Suppressor macrophage treated with lipopolysaccharide for 4 hours (primary cell): ENCODE results near the gene NEGR1.

Source experiments
- DNase-seq: peaks from one replicate; pipeline ENCODE4 v3.0.0-alpha.2; 2020

NEGR1 gene

DNA sequence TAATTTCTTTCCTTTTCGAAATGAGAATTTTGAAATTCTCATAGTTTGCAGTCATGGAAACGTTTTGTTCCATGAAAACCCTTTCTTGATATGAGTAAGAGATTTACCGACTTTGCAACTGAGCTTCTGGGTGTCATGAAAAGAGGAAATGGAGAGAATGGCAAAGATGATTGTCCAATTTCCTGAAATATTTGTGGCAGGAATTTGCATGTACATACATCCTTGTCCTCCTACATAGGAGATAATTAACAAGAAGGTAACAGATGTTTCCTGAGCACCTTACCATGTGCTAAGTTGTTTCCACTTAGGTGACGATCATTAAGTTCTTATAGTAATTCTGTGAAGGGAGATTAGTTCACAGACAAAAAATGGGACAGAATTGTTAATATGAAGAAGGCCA, 170.7 kb downstream of the NEGR1 start:
- peak; percentile 40 for DNase-seq

- peak; percentile 1 for DNase-seq
These were observed 172.4 kb downstream of the NEGR1 start for GRCh38 chr1:72109916-72110315.

GRCh38 chr1:72105201-72105600, 177.1 kb downstream of the NEGR1 start:
- no peak for DNase-seq

DNA sequence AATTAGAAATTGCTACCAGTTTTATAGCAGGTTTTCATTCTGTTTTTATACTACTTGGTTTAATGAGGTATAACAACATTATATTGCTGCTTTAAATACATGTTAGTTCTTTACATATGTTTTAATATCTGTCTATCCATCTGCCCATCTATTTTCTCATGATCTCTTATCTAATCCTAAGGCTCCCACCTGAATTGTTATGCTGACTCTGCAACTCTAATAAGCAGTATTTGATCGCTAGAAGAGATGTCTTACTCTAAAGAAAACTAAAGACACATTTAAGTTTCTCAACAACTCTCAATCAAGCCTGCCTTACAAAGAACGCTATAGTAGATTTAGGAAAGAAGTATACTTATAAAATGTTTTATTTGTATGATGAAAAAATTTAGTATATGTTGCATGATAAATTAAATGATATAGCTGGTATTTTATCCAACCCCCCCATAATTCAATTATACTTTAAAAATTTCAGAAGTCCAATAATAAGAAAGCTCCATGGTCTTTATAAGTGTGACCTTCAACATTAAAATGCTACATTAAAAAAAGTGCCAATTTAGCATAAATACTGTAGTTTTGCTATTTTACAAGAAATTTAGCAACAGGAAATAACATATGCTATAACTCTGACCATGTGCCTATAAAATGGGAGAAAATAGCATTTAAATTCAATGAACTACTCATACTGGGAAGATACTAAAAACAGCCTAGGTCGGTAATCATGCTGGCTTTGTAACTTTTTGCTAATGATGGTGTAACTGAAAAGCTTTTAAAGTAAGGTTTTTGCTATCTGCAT, 180.3 kb downstream of the NEGR1 start:
- DNase-seq, result no peak

- peak; percentile 32 for DNase-seq
These were observed 181.6 kb downstream of the NEGR1 start for GRCh38 chr1:72100771-72101170.

DNA sequence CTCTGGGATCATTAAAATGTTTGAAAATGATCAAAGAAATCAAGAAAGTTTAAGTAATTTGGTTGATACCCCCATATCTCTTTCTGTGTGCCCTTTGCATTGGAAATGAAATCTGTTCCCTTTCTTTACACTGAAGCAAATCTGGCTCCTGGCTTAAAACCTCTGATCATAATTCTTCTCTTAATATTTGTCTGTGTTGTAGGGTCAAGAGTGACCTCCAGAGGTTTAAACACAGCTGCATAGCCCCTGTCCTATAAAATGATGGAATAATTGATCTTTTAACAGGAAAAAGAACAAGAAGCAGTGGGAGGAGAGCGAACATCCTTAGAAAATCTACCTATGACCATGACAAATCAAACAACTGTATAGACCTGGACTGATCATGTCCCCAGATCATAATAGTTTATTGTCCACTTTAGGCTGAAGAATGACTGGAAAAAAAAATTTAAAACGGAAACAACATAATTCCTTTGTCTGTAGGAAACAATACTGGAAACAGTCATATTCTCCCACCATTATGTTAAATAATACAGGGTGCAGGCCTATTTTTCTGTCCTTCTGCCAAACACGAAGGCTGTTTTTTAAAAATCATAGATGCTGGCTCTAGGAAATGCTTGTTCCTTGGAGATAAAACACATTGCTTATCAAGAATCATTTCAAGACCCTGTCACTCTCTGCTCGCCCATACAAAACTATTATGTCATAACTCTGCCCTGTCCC, 184.3 kb downstream of the NEGR1 start:
- DNase-seq, result no peak

DNA sequence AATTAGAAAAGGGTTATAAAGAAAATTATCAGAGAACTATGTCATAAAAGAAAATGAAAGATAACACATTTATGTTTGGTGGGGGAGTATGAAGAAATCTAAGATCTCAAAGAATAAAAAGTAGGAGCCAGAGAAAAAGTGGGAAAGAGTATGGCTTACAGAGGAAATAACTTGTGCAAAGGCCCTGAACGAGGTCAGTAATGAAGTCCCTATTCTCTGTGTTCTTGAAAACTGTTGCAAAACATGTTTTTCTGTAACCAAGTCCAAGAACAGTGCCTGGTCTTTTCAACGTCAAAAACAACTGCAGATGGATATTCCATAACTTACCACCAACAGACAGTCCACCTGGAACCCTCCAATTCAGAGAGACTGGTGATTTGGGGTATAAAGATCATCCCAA, 188.1 kb downstream of the NEGR1 start:
- DNase-seq, result no peak

DNA sequence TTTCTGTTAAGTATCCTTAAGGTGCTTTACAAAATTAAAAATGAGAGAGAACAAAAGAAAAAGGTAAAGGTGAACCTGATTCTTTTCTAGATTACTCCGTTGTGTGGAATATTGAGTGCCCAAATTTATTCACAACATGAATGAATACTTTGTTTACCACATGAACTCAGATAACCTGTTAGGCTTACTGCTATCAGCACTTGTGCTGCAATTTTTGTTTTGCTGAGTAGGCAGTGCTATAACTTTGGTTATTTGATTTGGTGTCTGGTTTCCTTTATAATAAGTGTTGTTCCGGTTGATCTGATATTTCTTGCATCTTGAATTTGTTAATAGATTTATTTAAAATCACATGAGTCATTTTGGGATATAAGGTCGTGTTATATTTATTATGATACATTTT, 195.9 kb downstream of the NEGR1 start:
- DNase-seq, result no peak

DNA sequence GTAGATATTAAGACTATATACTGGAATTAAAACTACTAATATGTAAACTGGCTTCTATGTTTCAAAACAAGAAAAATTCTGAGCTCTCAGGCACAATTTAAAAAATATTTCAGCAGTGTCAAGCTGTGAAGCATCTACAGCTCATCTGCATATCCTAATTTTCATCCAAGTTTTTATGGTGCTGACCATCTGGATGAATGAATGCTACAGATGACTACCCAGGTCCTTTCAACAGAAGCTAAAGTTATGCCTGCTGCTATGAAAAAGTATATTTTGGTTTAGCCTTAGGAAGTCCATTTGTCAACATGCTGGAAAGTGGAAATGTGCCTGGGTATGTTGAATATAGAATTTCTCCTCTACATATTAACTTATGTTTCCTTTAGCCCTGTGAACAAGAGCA, 206.9 kb downstream of the NEGR1 start:
- no peak for DNase-seq

- no peak for DNase-seq
These were observed 215.9 kb downstream of the NEGR1 start for GRCh38 chr1:72066431-72066830.

DNA sequence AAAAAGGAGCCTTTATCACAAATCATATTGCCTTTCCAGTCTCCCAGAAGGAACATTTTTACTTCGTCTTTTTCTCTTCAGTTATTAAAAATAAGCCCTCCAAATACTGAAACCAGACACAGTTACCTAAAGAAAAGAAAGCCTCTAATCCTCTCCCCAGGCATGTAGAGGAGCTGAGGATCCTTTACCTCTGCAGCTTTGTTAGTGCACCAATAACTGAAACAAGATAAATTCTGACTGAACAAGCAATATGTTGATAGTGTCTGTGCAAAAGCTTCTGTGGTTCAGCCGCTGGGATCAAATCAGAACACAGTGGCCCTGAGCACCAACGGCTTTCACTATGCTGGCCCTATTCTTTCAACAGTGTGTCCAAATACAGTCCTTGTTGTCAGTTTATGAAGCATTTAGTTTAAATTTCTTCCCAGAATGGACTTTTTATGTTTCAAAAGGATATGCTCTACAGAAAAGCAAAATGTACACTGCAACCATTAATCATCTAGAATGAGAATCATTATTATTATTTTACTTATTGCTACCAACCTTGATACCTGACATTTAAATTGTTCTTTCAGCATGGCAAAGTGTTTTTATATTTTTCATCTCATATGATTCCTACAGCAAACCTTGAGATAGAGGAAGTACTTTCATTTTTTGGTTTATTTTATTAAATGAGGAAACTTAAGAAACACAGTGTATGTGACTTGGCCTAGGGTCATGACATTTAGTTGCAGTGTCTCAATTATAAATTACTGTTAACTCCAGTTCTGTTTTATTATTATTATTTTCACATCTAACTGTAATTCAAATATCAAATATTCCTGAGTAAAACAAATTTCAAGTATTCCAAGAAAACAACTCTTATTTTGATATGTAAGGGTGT, 217.9 kb downstream of the NEGR1 start:
- DNase-seq, result peak; percentile 12

- no peak for DNase-seq
These were observed 218.8 kb downstream of the NEGR1 start for GRCh38 chr1:72063364-72064044.

- peak; percentile 49 for DNase-seq
These were observed 219.8 kb downstream of the NEGR1 start for GRCh38 chr1:72062584-72062983.

- DNase-seq, result peak; percentile 43
These were observed 221.7 kb downstream of the NEGR1 start for GRCh38 chr1:72060466-72061245.

GRCh38 chr1:72056516-72056915, 225.8 kb downstream of the NEGR1 start:
- no peak for DNase-seq

- DNase-seq, result no peak
These were observed 230.8 kb downstream of the NEGR1 start for GRCh38 chr1:72051538-72051937.

GRCh38 chr1:72050551-72050950, 231.8 kb downstream of the NEGR1 start:
- no peak for DNase-seq

DNA sequence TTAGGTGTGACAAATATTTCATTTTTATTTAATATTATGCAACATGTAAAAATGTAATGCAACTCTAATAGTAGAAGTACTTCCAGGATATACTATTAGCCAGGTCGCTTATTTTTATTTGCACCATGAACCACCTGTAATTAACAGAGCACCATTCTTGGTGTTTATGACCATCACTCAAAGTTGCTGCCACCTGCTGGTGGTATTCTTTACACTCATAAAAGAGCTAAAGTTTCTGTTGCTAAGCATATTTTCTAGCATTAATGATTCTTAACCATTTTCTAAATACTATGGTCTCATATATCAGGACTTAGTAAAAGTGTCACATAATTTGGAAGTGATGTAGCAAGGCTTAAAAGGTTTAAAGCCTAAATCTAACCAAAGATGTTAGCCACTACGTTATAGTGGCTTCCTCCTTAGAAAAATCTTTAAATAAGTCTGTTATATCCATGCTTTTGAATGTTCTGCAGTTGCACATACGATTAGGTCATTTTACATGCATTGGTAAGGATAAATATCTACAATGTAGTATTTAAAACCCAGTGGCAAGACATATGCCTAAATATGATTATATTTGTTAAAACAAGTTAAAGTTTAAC, 244.5 kb downstream of the NEGR1 start:
- peak; percentile 60 for DNase-seq

GRCh38 chr1:72034827-72035226, 247.5 kb downstream of the NEGR1 start:
- no peak for DNase-seq

DNA sequence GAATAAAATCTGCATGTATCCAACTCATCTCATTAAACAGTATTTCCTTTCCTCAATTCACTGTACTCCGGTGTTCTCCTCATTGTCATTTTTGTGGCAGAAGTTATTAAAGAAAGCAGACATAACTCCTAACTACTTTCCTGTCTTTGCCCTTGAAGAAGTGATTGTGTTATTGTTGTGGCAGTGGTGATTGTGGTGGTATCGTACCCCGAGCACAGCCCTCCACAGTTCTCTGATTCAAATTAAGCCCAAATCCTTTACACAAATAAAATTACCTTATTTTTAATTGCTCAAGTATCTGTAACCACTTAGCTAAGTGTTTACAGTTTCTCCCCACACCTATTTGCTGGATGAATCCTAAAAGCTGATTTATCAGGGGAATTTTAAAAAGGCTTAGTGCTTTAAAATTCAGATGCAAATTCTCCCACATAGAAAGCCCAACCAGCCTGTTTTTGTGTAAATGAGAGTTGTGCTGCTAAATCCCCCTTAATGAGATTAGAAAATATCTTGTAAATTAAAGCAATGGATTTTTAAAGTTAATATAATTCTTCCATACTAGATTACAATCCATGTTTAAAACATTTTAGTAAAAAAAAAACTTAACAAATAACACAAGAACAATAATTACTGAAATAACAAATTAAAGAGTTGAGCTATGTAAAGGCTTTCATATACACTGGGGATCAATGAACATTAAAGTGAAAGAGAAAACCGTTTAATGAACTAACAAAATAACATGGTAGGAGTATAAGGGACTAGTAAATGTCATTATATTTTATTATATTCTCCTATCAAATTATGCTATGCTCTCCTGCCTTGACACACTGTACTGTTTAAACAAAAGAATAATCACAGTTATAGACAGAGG, 259.0 kb downstream of the NEGR1 start:
- no peak for DNase-seq

- no peak for DNase-seq
These were observed 263.8 kb downstream of the NEGR1 start for GRCh38 chr1:72018562-72018961.
